ENCODE results near the gene ELOVL5. TPM values are rescaled to one million over a fixed set of nuclear protein-coding genes. Genes with fewer than 3 reads are reported as not detected.

The ELOVL5 gene
- total RNA-seq, 1 donor from 2014 or later: 185 TPM

DNA sequence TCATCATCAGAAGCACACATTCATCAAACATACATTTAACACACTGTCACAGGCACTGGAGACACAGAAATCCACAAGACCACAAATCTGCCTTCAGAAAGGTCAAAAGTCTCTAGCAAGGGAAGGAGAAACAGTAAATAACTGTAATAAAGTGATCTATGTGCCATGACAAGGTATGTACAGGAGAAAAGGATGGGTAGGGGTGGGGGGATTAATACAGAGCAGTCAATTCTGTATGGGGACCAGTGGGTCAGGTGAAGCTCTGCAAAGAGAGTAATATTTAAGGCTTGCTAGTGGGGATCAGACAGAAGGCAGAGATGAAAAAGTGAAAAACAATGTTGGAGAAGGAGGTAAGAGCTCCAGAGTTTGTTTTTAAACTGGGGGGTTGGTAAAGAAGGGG, 32.6 kb downstream of the ELOVL5 start:
- Histone ChIP-seq H2AFZ (replicated peaks) (no peak overlapping the region), H3K4me1 (peaks cover 7% of the 10 kb centered on the region), H3K9me3 (ENCODE audit: low read depth) (no peaks in the 10 kb centered on the region), H3K4me2 (no peak overlapping the region), H3K36me3 (no peaks in the 10 kb centered on the region), H3K27me3 (no peaks in the 10 kb centered on the region), H3K4me3 (no peak overlapping the region), H3F3A (ENCODE audit: low read depth) (no peaks in the 10 kb centered on the region), H3K27ac (no peak overlapping the region), H4K20me1 (ENCODE audit: low read depth) (peaks cover 42% of the 10 kb centered on the region), H3K9ac (no peak overlapping the region), H3K79me2 (ENCODE audit: low read depth) (peaks cover 100% of the 10 kb centered on the region)
- no peak overlapping the region for H3K27ac Mint-ChIP-seq
- peaks cover 17% of the 10 kb centered on the region for H3K9me3 Mint-ChIP-seq
- H3K27me3 Mint-ChIP-seq (ENCODE audit: insufficient read depth, low read depth): no peaks in the 10 kb centered on the region
- no peak for DNase-seq (ENCODE audit: low spot score)
- peaks cover 3% of the 10 kb centered on the region for H3K4me1 Mint-ChIP-seq
- TF ChIP-seq EZH2phosphoT487 (IDR thresholded peaks at IDR 0.05) (no peak), EZH2 (IDR thresholded peaks at IDR 0.05) (no peak), CTCF (IDR thresholded peaks at IDR 0.05) (no peak)
- H3K4me3 Mint-ChIP-seq: no peak overlapping the region
- peaks cover 22% of the 10 kb centered on the region for H3K36me3 Mint-ChIP-seq

- no peaks in the 10 kb centered on the region for H3K27me3 ChIP-seq
- H3K79me2 ChIP-seq (ENCODE audit: low read depth): peaks cover 100% of the 10 kb centered on the region
- H3K4me3 ChIP-seq: no peak overlapping the region
- TF ChIP-seq CTCF (IDR thresholded peaks at IDR 0.05) (no peak), EZH2 (IDR thresholded peaks at IDR 0.05) (no peak), EZH2phosphoT487 (IDR thresholded peaks at IDR 0.05) (no peak)
- Mint-ChIP-seq H3K36me3 (peaks cover 19% of the 10 kb centered on the region), H3K27me3 (ENCODE audit: insufficient read depth, low read depth) (no peaks in the 10 kb centered on the region), H3K9me3 (peaks cover 18% of the 10 kb centered on the region), H3K4me1 (no peaks in the 10 kb centered on the region), H3K4me3 (no peak overlapping the region), H3K27ac (no peak overlapping the region)
- DNase-seq (ENCODE audit: low spot score): no peak
- H3K36me3 ChIP-seq: no peaks in the 10 kb centered on the region
- peaks cover 52% of the 10 kb centered on the region for H4K20me1 ChIP-seq (ENCODE audit: low read depth)
- H3K9ac ChIP-seq: no peak overlapping the region
- H2AFZ ChIP-seq (replicated peaks): no peak overlapping the region
- no peak overlapping the region for H3K4me2 ChIP-seq
- H3K4me1 ChIP-seq: peaks cover 16% of the 10 kb centered on the region
- no peaks in the 10 kb centered on the region for H3F3A ChIP-seq (ENCODE audit: low read depth)
- no peak overlapping the region for H3K27ac ChIP-seq
- no peaks in the 10 kb centered on the region for H3K9me3 ChIP-seq (ENCODE audit: low read depth)
Observed at GRCh38 chr6:53315086-53315724, 33.5 kb downstream of the ELOVL5 start.

GRCh38 chr6:53313784-53314400, 34.9 kb downstream of the ELOVL5 start:
- Histone ChIP-seq H2AFZ (replicated peaks) (no peak overlapping the region), H3K9me3 (ENCODE audit: low read depth) (no peaks in the 10 kb centered on the region), H3K36me3 (no peaks in the 10 kb centered on the region), H3K4me2 (no peak overlapping the region), H3K27me3 (no peaks in the 10 kb centered on the region), H3F3A (ENCODE audit: low read depth) (no peaks in the 10 kb centered on the region), H3K27ac (no peak overlapping the region), H3K9ac (no peak overlapping the region), H3K4me1 (peaks cover 18% of the 10 kb centered on the region), H3K79me2 (ENCODE audit: low read depth) (peaks cover 100% of the 10 kb centered on the region), H3K4me3 (no peak overlapping the region), H4K20me1 (ENCODE audit: low read depth) (peaks cover 65% of the 10 kb centered on the region)
- Mint-ChIP-seq H3K9me3 (peaks cover 14% of the 10 kb centered on the region), H3K4me1 (no peaks in the 10 kb centered on the region), H3K36me3 (peaks cover 24% of the 10 kb centered on the region), H3K27ac (no peak overlapping the region), H3K4me3 (no peak overlapping the region), H3K27me3 (ENCODE audit: insufficient read depth, low read depth) (no peaks in the 10 kb centered on the region)
- DNase-seq (ENCODE audit: low spot score): no peak
- no peak for TF ChIP-seq CTCF (IDR thresholded peaks at IDR 0.05)
- no peak for TF ChIP-seq EZH2 (IDR thresholded peaks at IDR 0.05)

Data from neural progenitor cell (in vitro differentiated cells).